ENCODE data around the gene NAA15.

Gene NAA15

GRCh38 chr4:139266583-139267257, 34.6 kb upstream of the NAA15 start:
- peak; percentile 86 for DNase-seq (ENCODE audit: low spot score)
- no peak for TF ChIP-seq CTCF (IDR thresholded peaks at IDR 0.05; ENCODE audit: borderline replicate concordance, control extremely low read depth, extremely low read depth, insufficient read depth, missing control alignments)
- in situ Hi-C loops (cut with MboI; ENCODE audit: low sequenced_read_pairs, unreplicated experiment) = no loop called here

- no peak for DNase-seq (ENCODE audit: low spot score)
- in situ Hi-C loops (cut with MboI; ENCODE audit: low sequenced_read_pairs, unreplicated experiment) = no loop called here
Observed at GRCh38 chr4:139267301-139267700, 34.0 kb upstream of the NAA15 start.

GRCh38 chr4:139273835-139274234, 27.5 kb upstream of the NAA15 start:
- TF ChIP-seq CTCF (IDR thresholded peaks at IDR 0.05; ENCODE audit: borderline replicate concordance, control extremely low read depth, extremely low read depth, insufficient read depth, missing control alignments) = no peak
- in situ Hi-C loops (cut with MboI; ENCODE audit: low sequenced_read_pairs, unreplicated experiment) = no loop called here
- DNase-seq (ENCODE audit: low spot score) = no peak

More at GRCh38 chr4:139267301-139267700, 34.0 kb upstream of the NAA15 start:
- TF ChIP-seq CTCF (IDR thresholded peaks at IDR 0.05; ENCODE audit: borderline replicate concordance, control extremely low read depth, extremely low read depth, insufficient read depth, missing control alignments) = no peak

GRCh38 chr4:139274790-139275189, 26.5 kb upstream of the NAA15 start:
- no peak for TF ChIP-seq CTCF (IDR thresholded peaks at IDR 0.05; ENCODE audit: borderline replicate concordance, control extremely low read depth, extremely low read depth, insufficient read depth, missing control alignments)
- in situ Hi-C loops (cut with MboI; ENCODE audit: low sequenced_read_pairs, unreplicated experiment) = no loop called here
- no peak for DNase-seq (ENCODE audit: low spot score)

GRCh38 chr4:139275281-139275735, 26.0 kb upstream of the NAA15 start:
- no peak for DNase-seq (ENCODE audit: low spot score)
- TF ChIP-seq CTCF (IDR thresholded peaks at IDR 0.05; ENCODE audit: borderline replicate concordance, control extremely low read depth, extremely low read depth, insufficient read depth, missing control alignments) = no peak
- in situ Hi-C loops (cut with MboI; ENCODE audit: low sequenced_read_pairs, unreplicated experiment) = no loop called here

GRCh38 chr4:139278485-139278884, 22.8 kb upstream of the NAA15 start:
- no peak for DNase-seq (ENCODE audit: low spot score)
- in situ Hi-C loops (cut with MboI; ENCODE audit: low sequenced_read_pairs, unreplicated experiment) = no loop called here
- no peak for TF ChIP-seq CTCF (IDR thresholded peaks at IDR 0.05; ENCODE audit: borderline replicate concordance, control extremely low read depth, extremely low read depth, insufficient read depth, missing control alignments)
